Stimulated activated CD4-positive, alpha-beta T cell treated with anti-CD3 and anti-CD28 coated beads, TNF-alpha, amount 100 ng/mL, for 48 hours (primary cell): ENCODE results near the gene TXNDC8.
"Not testable (repeated sequence)": the region's sequence is repeated elsewhere in the genome, so short reads cannot be mapped to it uniquely, and the experiment has no call there.

Experiments
- DNase-seq, 3 donors: peaks; one replicate each; pipeline ENCODE4 v3.0.0-alpha.2; 2020; ENCODE audit warnings: low read depth in 3 of 3

The TXNDC8 gene

DNA sequence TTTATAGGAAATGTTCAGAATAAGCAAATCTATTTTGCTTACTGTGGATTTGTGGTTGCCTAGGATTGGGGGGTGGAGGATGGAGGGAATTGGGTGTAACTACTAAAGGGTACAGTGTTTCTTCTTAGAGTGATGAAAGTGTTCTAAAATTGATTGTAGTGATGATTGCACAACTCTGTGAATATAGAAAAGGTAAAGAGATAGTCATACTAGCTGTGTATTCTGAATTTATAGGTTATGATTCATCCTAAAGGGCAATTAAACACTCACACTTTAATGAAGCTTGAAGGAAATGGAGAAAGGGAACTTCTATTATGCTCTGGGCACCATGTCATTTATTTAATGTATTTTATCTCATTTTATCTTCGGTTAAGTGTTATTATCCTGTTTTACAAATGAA is 9.9 kb downstream of the TXNDC8 start:
- DNase-seq: no peak

DNA sequence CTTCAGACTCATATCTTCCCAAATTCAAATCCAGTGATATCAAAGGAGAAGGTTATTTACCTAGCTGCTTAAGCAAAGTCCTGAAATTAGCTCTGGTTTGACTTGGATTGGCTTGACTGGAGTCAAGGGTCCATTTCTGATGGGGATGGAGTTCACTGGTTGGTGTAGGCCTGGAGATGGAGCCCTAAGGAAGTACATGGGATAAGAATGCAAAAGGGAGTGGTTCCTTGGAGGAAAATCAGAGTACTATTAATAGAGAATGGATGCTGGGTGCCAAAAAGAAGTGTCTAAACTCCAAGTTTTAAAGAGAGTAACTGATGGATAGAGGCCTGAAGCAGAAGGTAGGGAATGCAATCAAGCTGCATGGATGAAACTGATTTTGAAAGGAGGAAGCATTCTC is 13.8 kb downstream of the TXNDC8 start:
- no peak for DNase-seq

DNA sequence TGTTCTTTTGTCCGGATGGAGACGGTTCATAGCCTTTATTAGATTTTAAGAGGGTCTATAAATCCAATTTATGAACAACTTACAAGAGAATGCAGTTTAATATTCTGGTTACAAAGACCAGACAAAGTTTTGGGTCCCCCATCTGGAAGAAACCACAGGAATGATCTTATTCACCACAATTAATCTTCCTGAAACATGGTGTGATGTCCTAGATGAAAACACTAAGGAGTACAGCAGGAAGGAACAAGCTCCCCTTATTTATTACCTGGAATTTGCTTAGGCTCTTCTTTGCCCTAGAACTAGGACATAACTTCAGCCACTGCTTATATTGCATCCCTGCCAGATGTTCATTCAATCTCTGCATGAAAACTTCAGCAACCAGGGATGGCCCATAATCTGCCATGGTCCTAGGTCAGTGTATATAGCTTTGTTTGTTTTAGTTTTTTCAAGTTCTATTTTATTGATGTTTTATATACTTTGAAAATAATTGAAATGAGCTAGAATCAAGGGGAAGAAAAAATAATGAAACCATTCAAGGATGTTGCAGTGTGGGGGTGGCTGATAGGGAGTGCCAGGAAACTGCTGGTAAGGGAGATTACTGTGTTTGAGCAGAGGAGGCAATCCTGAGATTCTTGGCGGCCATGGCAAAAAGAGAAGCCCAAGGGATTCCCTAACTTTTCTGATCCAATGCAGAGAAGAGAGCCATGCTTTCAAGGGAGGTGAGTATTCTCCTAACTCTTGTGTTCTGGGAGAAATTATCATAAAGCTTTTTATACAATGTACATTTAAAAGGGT is 16.8 kb downstream of the TXNDC8 start:
- DNase-seq: no peak

DNA sequence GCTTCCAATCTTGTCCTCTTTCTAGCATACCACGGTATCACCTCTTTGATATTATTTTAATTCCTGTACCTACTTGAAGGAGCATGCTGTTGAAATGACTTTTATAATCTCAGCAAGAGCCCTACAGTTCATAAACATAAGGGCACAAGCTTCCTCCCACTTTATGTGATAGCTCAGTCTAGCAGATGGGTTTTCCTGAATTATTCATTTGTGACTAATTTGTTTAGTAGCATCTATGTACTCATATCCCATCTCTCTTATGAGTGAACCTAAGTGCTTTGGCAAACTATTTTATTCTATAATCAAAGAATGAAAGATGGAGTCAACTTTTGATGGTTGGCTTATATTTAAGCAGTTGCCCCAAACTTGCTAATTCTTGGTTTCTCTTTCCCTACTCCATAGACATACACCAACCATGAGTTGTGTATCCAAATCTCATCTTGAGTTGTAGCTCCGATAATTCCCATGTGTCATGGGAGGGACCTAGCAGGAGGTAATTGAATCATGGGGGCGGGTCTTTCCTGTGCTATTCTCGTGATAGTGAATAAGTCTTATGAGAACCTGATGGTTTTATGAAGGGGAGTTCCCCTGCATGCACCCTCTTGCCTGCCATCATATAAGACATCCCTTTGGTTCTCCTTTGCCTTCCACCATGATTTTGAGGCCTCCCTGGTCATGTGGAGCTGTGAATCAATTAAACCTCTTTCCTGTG is 17.7 kb downstream of the TXNDC8 start:
- DNase-seq: no peak

DNA sequence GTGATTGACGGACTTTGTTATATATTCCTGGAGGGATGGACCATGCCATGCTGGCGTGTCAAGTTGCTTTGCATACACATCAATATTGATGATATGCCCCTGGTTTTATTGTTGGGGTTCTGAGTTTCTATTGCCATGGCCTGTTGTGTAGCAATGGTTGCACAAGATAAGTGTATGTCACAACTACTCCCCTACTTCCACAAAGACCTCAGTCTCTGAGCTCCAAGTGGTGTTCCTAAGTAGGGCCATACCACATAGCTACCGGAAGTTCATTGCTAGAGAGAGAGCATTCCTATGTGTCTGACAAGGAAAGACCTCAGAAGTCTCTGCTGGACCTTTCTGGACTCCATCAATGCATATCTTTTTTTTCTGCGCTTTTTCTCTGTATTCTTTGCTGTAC is 19.8 kb downstream of the TXNDC8 start:
- DNase-seq: no peak

DNA sequence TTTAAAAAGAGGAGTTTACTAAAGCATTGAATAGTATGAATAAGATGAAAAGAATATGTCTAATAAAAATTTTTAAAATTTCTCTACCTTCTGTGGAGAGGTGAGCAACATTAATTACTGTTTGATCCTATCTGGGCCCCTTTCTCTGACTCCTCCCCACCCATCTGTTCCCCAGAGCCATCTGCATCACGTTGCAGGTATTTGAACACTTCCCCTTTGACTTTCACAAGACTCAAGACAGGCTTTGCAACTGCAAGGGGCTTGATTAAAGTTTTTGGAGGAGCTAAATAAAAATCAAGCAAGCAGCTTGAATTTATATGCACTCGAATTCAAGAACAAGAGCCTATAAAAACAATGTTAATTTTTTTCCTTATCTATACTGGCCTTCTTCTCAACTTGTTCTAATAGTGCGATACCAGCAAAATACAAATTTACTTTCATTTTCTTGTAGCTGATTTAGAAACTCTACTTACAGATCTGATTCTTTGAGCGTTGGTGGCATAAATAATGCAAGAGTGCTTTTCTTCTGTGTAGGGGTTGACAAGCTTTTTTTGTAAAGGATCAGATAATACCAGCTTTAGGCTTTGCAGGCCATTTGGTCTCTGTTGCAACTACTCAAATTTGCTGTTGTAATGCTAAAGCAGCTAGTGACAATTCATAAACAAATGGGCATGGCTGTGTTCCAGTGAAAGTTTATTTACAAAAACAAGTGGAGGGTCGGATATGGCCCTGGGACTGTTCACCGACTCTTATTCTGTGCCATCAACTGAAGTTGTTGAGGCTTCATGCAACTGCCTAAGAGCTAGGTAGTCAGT is 21.2 kb downstream of the TXNDC8 start:
- no peak for DNase-seq

DNA sequence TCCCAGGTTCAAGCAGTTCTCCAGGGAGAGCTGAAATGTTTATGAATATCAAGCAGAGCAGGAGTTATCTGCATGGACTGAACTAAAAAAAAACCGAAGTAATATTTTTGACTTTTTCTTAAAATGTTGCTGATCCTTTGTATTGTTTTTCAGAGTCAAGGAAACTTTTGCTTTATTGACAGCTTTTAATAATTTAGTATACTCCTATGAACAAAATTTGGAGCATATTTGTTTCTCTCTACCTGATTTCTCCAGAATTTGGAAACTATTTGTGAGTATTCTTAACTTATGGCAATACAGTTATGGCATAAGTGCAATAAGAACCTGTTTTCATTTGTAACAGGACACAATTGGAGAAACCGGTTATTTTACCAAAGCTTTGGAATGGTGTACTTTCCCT is 25.7 kb downstream of the TXNDC8 start:
- DNase-seq: not testable (repeated sequence)

DNA sequence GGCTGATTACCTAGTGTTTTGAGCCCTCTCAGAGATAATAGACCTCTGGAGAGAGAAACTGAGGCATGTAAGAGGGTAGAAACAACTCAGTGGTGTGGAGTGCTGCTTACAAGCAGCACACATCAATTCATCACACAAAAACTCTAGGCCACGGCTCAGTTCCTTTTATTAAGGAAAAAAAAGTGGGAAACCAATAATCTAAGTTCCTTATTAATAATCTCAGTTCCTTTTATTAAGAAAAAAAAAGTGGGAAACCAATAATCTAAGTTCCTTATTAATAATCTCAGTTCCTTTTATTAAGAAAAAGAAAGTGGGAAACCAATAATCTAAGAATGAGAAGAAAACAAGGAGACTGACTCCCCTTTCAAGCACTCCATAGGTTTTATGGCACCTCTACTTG is 28.0 kb downstream of the TXNDC8 start:
- DNase-seq: no peak

DNA sequence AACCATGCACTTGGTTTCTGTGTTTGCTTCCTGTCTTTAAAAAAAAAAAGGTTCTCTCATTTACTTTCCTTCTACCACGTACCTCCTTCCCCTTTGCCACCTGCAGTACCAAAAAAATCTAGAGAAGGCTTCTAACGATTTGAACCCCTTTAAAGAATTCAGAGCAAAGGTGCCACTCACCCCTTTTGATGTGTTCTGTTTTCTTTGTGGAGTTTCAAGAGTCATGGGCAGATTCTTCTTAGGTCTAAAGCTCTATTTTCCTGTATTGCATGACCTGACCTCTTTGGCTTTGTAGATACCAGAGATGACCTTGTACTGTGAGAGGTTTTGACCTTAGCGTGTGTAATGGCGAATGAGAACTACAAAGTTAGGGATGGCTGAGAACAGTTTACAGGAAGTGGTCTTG is 29.0 kb downstream of the TXNDC8 start:
- no peak for DNase-seq

DNA sequence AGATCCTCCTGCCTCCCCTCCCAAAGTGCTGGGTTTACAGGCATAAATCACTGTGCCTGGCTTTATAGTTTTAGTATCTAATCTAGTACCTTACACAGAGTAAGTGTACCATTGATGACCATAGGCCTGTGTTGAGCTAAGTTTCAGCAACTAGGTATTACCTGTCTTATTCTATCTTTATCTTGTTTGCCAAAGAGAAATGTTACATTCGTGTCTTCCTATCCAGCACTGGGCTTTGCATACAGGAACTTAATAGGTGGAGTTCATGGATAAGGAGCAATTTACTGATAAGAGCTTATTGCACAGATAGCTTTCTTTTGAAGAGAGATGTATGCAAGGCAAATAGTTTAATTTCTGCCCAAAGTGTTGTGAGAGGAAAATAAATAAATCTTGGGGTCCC is 30.5 kb downstream of the TXNDC8 start:
- DNase-seq: no peak

DNA sequence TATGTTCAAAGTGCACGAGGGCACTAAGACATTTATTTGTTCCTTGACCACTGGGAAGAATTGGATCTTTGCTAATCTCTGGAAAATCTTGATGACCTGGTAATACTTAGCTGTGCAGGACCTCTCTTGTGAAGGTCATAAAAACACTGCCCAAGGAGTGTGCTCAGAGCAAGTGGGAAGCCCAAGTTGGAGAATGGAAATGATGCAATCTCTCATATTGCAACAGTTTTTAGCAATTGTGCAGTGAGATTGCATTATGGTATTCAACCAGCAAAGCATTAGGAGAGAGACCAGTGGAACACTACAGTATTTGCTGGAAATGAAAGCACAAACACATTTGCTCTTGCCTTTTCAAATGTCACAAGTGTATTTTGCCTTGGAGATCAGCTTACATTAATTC is 34.5 kb downstream of the TXNDC8 start:
- DNase-seq: no peak

DNA sequence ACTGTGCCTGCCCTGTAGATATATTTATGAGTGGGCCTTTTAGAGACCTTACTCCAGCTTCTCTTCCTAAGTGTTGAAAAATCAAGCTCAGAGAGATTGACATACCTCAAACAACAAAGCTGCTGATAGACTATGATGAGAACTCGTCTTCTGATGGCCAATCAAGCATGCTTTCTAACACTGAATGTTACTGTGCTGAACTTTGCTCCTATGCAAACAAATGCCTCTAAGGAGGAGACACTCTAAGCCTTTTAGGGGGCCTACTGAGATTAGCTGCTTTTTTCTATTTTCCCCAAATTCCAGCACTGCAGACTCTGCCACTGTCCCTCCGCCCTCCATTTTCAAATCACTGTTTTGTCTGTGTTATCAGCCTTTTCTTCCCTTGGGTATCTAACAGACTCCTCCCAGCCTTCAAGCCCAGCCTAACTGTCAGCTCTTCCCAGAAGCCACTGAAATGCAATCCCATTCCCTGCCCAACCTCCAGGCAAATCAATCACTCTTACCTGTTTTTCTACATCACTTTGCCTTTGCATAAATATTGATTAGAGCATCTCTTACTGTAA is 39.5 kb downstream of the TXNDC8 start:
- no peak for DNase-seq

DNA sequence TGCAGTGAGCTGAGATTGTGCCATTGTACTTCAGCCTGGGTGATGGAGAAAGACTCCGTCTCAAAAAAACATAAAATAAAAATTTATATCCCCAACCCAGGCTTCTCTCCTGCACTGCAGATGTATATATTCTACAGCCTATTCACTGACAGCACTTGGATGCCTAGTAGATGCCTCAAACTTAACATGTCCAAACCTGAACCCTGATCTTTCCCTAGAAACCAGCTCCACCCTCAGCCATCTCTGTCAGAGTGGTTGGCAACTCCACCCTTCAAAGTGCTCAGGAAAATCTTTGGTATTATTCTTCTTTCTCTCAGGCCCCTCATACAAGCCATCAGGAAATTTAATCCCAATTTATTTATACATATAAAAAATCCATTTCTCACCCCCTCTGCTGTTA is 44.4 kb downstream of the TXNDC8 start:
- DNase-seq: no peak

DNA sequence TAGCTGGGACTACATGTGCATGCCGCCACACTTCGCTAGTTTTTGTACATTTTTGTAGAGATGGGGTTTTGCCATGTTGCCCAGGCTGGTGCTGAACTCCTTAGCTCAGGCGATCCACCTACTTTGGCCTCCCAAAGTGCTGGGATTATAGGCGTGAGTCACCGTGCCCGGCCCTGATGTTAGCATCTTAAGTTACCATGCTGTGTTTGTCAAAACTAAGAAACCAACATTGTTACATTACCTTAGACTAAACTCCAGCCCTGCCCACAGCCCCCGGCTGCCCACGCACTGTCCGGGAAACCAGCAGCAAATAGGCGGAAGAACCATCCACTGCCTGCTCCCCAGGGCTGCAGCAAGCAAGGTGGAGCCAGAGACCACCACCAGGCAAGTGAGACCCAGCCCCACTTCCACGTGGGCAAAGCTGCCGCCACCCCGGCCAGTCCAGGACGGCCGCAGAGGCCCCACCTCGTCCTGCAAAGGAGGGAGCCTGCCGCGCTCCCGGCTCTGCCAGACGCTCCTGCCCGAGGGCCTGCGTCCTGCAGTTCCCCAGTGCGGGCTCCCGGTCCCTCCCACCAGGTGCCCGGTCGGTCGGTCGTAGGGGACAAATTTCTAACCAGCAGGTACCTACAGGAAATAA is 45.6 kb downstream of the TXNDC8 start:
- DNase-seq: no peak

DNA sequence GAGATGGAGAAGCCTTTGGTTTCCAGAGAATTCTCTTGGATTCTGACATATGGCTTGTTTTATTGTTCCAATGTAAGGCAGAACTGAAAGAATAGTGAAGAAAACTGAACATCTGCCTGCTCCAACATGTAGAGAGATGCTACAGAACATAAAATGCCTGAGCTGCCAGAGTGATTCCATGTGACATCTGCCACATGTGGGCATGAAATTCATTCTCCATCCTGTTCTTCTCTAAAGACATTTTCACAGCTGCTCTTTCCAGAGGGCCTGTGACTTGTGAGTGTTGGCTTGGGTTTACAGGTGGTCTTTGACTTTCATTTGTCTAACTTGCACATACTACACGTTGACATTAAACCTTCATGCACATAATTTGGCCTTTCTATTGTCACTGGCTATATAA is 47.7 kb downstream of the TXNDC8 start:
- DNase-seq: no peak

DNA sequence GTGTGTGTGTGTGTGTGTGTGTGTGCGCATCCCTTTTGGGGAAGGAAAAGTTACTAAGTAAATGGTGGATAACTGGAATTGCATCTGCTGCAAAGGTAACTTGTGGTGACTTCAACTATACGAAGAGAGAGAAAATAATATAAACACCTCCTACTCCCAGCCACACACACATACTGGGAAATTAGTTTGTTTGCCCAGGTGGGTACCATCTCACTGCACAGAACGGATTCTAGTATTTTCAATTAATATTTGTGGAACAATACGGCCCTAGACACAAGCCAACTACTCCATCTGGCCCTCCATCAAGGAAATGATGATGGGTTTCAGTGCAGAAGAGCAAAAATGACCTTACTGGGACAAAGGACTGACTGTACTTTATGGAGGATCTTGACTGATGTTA is 49.2 kb downstream of the TXNDC8 start:
- no peak for DNase-seq

DNA sequence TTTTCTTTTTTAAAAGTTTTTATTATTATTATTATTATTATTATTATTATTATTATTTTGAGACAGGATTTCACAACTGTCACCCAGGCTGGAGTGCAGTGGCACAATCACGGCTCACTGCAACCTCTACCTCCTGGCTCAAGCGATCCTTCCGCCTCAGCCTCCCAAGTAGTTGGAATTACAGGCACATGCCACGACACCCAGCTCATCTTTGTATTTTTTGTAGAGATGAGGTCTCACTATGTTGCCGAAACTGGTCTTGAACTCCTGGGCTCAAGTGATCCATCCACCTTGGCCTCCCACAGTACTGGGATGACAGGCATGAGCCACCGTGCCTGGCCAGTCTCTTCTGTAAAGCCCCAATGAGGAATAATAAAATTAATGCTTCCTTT is 50.4 kb downstream of the TXNDC8 start:
- no peak for DNase-seq

DNA sequence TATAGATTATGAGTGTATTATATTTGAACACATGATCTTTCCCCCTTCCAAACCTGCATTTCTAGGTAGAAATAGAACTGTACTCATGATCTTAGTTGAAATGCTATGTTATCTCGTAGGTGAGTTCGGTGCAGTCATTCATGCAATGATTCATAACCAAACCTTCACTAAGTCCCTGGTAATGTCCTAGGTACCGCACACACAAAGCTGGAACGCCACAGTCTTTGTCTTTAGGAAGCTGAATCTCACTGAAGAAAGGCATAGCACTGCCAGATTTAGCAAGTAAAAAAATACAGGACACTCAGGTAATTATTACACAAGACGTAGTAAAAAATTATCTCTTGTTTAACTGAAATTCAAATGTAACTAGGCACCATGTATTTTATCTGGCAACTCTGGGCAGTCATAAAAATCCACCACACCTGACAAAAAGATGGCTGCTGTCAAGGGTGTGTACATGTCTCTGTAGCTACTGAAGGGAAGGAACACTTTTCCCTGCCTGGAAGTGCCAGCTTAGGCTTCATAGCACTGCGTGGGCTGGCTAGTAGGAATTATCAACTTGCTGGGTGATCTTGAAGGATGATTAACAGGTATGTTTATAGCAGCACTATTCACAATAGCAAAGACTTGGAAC is 53.3 kb downstream of the TXNDC8 start:
- no peak for DNase-seq

DNA sequence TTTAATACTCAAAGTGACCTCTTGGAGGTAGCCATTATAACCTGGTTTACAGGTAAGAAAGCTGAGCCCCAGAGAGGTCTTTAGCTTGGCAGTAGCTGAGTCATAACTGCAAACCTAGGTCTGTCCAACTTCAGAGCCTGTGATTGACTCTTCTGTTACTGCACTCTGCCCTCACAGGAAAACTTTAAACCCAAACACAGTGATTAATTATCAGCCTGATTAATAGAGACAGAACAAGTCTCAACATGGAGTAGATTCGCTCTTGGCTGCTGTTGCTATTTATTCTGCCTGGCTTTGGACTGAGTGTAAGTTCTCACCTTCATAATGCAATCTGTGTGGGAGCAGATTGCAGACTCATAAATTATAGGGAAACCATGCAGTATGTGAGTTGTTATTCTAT is 53.9 kb downstream of the TXNDC8 start:
- DNase-seq: no peak

DNA sequence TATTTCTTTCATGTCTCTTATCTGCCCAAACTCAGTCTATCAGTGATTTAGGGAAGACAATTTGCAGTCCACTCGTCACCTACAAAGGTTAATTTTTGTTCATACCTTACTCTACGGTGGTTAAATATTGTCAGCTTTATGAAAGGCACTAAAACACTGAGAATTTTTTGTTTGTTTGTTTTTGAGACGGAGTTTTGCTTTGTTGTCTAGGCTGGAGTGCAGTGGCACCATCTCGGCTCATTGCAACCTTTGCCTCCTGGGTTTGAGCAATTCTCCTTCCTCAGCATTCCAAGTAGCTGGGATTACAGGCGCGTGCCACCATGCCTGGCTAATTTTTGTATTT is 55.0 kb downstream of the TXNDC8 start:
- no peak for DNase-seq

DNA sequence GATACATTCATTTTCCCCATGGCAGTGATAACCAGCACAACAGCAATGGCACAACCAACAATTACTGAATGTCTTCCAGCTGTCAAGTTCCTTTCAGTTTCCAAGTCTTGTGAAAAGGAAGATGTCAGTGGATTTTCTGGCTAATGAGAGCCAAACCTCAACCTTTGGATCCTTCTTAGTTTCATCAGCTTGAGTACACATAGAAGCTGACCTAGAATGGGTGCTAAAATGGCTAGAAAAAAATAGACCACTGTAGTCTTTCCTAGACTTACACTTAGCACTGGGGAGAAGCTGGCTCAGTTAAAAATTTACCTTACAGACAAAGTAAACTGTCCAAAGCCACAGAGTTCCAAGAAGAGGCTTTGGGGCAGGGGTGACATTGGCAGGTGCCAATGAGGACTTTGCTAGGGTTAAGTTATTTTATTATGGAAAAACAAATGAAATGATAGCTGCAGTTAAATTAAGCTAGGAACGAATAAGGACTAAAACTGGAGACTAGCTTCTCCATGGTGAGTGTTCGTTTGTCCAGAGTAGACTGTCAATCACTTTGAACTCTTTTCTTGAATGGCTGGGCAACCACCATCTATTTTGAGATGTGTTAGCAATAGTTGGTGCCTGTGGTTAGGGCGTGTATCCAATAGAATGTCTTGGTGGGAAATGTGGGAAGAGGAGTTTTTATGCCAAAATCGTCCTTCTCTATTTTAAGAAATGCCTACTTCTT is 55.5 kb downstream of the TXNDC8 start:
- DNase-seq: no peak
